Activated B cell treated with CpG ODN at 0.5 μM for 24 hours (primary cell): ENCODE measurements around the gene CCDC30. TPM values are rescaled to one million over a fixed set of nuclear protein-coding genes. Genes with fewer than 3 reads are reported as not detected.
"Not testable (repeated sequence)": the region's sequence is repeated elsewhere in the genome, so short reads cannot be mapped to it uniquely, and the experiment has no call there.

Experiments used
- ATAC-seq: fragments of 200-7000 bp; cut with Tn5 transposase; one replicate; pipeline ENCODE4 v1.10.0; 2021; ENCODE audit warnings: low read depth, mild to moderate bottlenecking, moderate library complexity
- CTCF ChIA-PET: fragments of 350-600 bp; sonication (Branson Sonifier 250); formaldehyde crosslinking; loops from one replicate; lab custom pipeline; 2021; ENCODE audit warnings: antibody characterized with exemption; lab: Charles Lee
- POLR2A ChIA-PET: fragments of 350-600 bp; sonication (Branson Sonifier 250); formaldehyde crosslinking; loops from one replicate; lab custom pipeline; 2021; ENCODE audit warnings: antibody characterized with exemption; lab: Charles Lee
- DNase-seq: peaks from one replicate; pipeline ENCODE4 v3.0.0; 2022
- H3K27ac Mint-ChIP-seq: one replicate; pipeline ENCODE4 v1.8.0; 2020; ENCODE audit warnings: mixed read lengths
- H3K27me3 Mint-ChIP-seq: one replicate; pipeline ENCODE4 v1.8.0; 2021; ENCODE audit warnings: mixed read lengths
- H3K36me3 Mint-ChIP-seq: one replicate; pipeline ENCODE4 v1.8.0; 2021; ENCODE audit warnings: low read depth, mixed read lengths
- H3K4me1 Mint-ChIP-seq: one replicate; pipeline ENCODE4 v1.8.0; 2021; ENCODE audit warnings: mixed read lengths
- H3K4me3 Mint-ChIP-seq: one replicate; pipeline ENCODE4 v1.8.0; 2020; ENCODE audit warnings: mild to moderate bottlenecking, mixed read lengths
- H3K9me3 Mint-ChIP-seq: one replicate; pipeline ENCODE4 v1.8.0; 2020; ENCODE audit warnings: mixed read lengths
- intact Hi-C: fragments of 100-400 bp; cut with micrococcal nuclease; formaldehyde crosslinking; loops from one replicate; pipeline ENCODE4 v1.15.1; 2024
- total RNA-seq: library from RNA; stranded (reverse); gene quantifications from 2 replicates; pipeline ENCODE4 v1.2.3, GENCODE V29; 2022
- TF ChIP-seq, protein P1 (sequence below): fragments of 200-600 bp; IDR thresholded peaks from one replicate; pipeline ENCODE4 v1.8.0; 2022; ENCODE audit warnings: antibody characterized with exemption, mild to moderate bottlenecking

Gene CCDC30
- total RNA-seq, 1 donor from 2014 or later, result 3.5 TPM

DNA sequence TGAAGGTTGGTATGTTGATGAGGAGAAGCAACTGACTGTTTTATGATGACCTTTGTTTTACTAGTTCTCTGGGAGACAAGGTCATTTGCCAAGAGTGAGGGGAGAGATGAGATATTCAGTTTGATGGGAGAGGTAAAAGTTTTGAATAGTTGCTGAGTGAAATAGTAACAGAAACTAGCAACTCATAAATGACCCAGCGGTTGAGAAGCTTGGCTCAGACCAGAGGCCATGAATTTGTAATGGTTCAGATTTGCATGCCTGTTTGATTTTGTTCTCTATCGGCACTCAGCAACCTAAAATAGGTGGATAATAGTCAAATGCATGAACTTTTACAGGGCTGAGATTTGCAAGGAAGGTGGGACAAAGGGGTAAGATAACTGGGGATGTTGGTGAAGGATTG is 6.6 kb downstream of the CCDC30 start:
- POLR2A ChIA-PET, result interaction anchor here (0.5 kb wide), 2 partner anchors 11 to 52 kb away, joined by 4 read pairs; no protein-coding TSS in a partner anchor
- DNase-seq (no peak), ATAC-seq (no peak)
- Mint-ChIP-seq H3K27ac (no peak overlapping the region), H3K4me1 (no peaks in the 10 kb centered on the region), H3K4me3 (no peak overlapping the region), H3K36me3 (no peaks in the 10 kb centered on the region), H3K27me3 (no peaks in the 10 kb centered on the region), H3K9me3 (no peaks in the 10 kb centered on the region)
- TF ChIP-seq, protein P1, sequence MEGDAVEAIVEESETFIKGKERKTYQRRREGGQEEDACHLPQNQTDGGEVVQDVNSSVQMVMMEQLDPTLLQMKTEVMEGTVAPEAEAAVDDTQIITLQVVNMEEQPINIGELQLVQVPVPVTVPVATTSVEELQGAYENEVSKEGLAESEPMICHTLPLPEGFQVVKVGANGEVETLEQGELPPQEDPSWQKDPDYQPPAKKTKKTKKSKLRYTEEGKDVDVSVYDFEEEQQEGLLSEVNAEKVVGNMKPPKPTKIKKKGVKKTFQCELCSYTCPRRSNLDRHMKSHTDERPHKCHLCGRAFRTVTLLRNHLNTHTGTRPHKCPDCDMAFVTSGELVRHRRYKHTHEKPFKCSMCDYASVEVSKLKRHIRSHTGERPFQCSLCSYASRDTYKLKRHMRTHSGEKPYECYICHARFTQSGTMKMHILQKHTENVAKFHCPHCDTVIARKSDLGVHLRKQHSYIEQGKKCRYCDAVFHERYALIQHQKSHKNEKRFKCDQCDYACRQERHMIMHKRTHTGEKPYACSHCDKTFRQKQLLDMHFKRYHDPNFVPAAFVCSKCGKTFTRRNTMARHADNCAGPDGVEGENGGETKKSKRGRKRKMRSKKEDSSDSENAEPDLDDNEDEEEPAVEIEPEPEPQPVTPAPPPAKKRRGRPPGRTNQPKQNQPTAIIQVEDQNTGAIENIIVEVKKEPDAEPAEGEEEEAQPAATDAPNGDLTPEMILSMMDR, result no peak
- intact Hi-C loops, result no loop called here
- CTCF ChIA-PET, result no interaction called here

DNA sequence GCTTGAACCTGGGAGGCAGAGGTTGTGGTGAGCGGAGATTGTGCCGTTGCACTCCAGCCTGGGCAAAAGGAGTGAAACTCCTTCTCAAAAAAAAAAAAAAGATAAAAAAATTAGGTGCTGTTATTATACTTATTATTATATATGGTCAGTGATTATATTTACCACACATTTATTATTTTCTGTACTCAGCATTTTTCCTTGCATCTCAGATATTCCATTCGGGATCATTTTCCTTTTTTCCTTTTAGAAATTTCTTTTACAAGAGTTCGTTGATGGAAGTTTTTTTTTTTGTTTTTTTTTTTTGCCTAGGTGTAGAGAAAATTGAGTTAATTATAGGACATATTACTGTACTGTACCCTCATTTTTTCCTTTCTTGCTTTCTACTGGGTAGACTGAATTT is 13.5 kb downstream of the CCDC30 start:
- Mint-ChIP-seq H3K9me3 (no peaks in the 10 kb centered on the region), H3K36me3 (no peaks in the 10 kb centered on the region), H3K27me3 (no peaks in the 10 kb centered on the region), H3K4me1 (no peaks in the 10 kb centered on the region), H3K4me3 (no peak overlapping the region), H3K27ac (no peak overlapping the region)
- CTCF ChIA-PET, result no interaction called here
- TF ChIP-seq, protein P1, result no peak
- POLR2A ChIA-PET, result no interaction called here
- ATAC-seq (no peak), DNase-seq (no peak)
- intact Hi-C loops, result no loop called here

DNA sequence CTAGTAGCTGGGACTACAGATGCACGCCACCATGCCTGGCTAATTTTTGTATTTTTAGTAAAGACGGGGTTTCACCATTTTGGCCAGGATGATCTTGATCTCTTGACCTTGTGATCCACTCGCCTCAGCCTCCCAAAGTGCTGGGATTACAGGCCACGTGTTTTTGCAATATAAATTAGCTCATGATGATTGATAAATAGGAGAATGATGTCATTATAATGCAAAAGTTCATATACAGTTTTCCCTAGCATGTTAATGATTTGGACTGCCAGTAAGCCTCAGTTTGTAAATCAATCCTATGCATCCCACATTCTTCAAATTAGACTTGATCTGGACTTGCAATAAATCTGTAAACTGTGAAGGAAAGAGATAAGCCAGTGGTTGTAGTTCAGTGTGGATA is 14.3 kb downstream of the CCDC30 start:
- DNase-seq, H3K36me3 Mint-ChIP-seq, H3K9me3 Mint-ChIP-seq, H3K4me1 Mint-ChIP-seq, CTCF ChIA-PET, H3K27me3 Mint-ChIP-seq, H3K27ac Mint-ChIP-seq, ATAC-seq, H3K4me3 Mint-ChIP-seq, POLR2A ChIA-PET, intact Hi-C loops: not testable (repeated sequence)

DNA sequence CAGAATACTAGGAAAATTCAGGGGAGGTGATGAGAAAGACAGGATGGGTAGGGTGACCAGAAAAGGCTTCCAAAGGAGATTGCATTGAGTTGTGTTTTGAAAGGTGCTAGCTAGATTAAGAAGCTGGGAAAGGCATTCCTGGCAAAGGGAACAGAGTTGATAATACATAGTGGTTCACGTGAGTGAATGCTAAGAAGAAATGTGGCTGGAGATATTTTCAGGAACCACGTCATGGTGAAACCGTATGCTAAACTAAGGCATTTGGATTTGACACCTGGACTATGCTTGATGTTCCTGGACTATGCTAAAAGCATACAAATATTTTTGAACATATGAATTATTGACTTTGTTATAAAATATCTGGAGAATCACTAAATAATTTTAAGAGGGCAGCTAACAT is 14.7 kb downstream of the CCDC30 start:
- TF ChIP-seq, protein P1, result no peak
- no peak overlapping the region for H3K27ac Mint-ChIP-seq
- H3K9me3 Mint-ChIP-seq, result no peaks in the 10 kb centered on the region
- no peak overlapping the region for H3K4me3 Mint-ChIP-seq
- peaks cover 4% of the 10 kb centered on the region for H3K36me3 Mint-ChIP-seq
- H3K4me1 Mint-ChIP-seq, result no peaks in the 10 kb centered on the region
- ChIA-PET CTCF (no interaction called here), POLR2A (no interaction called here)
- no peak for DNase-seq
- intact Hi-C loops, result no loop called here
- no peak for ATAC-seq
- no peaks in the 10 kb centered on the region for H3K27me3 Mint-ChIP-seq

DNA sequence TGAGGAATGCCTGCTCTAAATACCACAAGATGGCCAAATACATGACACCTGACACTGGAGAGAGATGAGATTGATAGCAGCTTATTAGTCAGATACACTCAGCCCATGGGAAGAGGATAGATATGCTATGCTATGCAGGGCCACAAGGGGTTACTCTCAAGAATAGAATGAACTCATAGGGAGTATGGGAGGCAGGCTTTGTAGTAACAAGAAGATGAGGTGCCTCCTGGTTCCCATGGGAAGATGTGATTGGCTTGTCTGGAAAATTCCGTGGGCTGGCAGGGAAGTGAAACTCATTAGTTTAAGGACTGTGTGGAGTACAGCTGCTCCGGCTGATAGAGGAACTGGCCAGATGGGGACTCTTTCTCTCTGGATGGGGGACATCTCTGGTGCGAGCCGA is 16.5 kb downstream of the CCDC30 start:
- CTCF ChIA-PET, result no interaction called here
- Mint-ChIP-seq H3K4me3 (no peak overlapping the region), H3K9me3 (no peaks in the 10 kb centered on the region), H3K27ac (no peak overlapping the region), H3K4me1 (no peaks in the 10 kb centered on the region), H3K27me3 (no peaks in the 10 kb centered on the region), H3K36me3 (peaks cover 12% of the 10 kb centered on the region)
- intact Hi-C loops, result no loop called here
- no peak for DNase-seq
- TF ChIP-seq, protein P1, result no peak
- POLR2A ChIA-PET, result no interaction called here
- ATAC-seq, result no peak

DNA sequence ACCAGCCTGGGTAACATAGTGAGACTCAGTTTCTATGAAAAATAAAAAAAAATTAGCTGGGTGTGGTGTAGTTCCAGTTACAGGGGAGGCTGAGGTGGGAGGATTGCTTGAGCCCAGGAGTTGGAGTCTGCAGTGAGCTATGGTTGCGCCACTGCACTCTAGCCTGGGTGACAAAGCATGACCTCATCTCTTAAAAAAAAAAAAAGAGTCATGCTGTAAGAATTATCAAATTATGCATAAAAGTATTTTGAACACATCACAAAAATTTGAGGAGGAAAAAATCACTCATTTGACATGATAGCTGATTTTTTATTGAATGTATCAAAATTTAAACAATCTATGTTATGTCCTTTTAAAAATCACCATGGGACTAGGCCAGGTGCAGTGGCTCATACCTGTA is 17.8 kb downstream of the CCDC30 start:
- CTCF ChIA-PET, result interaction anchor here (1.0 kb wide), 1 partner anchor 33 kb away, joined by 6 read pairs; no protein-coding TSS in a partner anchor
- POLR2A ChIA-PET, result interaction anchor here (0.7 kb wide), 1 partner anchor 11 kb away, joined by 4 read pairs; no protein-coding TSS in a partner anchor
- H3K36me3 Mint-ChIP-seq, result peaks cover 12% of the 10 kb centered on the region

More for the DNA sequence above, 17.8 kb downstream of the CCDC30 start:
- TF ChIP-seq, protein P1, result no peak
- intact Hi-C loops, result no loop called here
- Mint-ChIP-seq H3K27me3 (no peaks in the 10 kb centered on the region), H3K9me3 (no peaks in the 10 kb centered on the region), H3K4me3 (no peak overlapping the region), H3K27ac (no peak overlapping the region), H3K4me1 (no peaks in the 10 kb centered on the region)
- DNase-seq (no peak), ATAC-seq (no peak)
